Kidney glomerular epithelial cell (primary cell): ENCODE results near the gene PICK1.

Experiments used
- DNase-seq: peaks from one replicate; lab custom pipeline; 2025; lab: John Stamatoyannopoulos, UW

The PICK1 gene

DNA sequence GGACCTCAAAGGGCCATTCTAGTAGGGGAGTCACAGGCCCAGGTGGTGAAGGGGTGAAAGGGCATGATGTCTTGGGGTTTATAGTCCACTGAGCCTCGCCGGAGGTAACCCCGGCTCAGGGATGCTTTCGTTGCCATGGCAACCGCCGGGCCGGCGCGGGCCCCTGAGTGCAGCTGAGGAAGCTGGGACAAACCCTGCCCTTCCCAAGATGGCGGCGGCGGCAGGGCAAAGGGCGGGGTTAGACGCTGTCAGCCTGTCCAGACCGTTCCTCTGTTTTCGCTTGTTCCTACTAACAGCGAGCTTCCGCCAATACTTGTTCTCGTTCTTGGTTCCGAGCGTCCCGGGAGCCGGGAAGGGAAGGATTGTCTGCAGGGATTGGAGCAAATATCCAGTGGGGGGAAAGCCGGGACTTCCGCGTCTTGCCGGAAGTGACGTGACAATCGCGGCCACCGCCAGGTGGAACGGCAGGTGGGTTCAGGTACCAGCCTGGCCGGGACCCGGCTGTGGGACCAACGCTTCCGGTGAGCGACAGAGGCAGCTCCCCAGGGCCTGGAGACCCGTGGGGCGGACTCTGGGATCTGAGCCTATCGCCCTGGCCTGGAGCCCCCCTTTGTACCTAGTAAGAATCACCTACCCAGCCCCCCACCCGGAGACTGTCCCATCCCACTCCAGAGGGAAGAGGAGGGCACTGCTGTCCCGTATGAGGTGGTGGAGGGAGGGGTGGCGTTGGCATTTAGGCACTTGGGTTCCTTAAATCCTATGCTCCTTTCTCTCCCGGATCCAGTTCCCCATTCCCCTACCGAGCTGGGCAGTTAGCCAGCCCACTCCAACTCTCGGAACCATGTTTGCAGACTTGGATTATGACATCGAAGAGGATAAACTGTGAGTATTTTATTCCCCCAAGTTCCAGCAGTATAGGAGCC, at the start of gene PICK1:
PICK1 (plus strand) TSS at position 436 of the 923 bp plus-strand sequence; CDS start at position 842, 406 bp downstream.
- DNase-seq: peak; percentile 88

DNA sequence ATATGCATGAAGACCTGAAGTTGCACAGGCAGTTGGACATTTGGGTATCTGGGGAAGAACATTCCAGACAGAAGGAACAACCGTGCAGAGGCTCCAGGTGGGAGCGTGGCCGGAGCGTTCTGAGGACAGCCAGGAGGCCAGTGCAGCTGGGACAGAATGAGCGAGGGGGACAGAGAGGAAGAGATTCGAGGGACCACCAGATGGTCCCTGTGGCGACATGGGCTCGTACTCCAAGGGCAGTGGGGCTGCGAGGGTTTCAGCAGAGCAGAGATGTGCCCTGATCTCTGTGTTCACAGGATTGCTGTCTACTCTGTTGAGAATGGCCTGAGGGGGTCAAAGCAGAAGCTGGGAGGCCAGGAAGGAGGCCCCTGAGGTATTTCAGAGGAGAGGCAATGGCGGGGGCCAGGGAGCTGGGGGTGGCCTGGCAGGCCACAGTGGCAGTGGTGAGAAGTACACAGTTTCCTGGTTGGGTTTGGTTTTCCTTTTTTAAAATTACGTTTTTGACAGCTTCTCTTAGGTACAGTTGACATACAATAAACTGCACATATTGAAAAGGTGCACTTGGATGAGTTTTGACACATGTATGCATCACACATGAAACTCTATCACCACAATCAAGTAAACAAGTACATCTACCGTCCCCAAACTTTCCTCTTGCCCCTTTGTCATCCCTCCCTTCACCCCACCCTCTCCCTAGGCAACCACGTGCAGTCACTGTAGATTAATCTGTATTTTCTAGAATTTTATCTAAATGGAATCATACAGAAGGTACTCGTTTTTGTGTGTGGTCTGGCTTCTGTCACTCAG, 48.0 kb upstream of the PICK1 start:
- no peak for DNase-seq

- DNase-seq: no peak
Measured at GRCh38 chr22:38012604-38013072, 44.6 kb upstream of the PICK1 start.

GRCh38 chr22:38014083-38014482, 43.1 kb upstream of the PICK1 start:
- DNase-seq: no peak

GRCh38 chr22:38016182-38017151, 40.7 kb upstream of the PICK1 start:
- DNase-seq: no peak

DNA sequence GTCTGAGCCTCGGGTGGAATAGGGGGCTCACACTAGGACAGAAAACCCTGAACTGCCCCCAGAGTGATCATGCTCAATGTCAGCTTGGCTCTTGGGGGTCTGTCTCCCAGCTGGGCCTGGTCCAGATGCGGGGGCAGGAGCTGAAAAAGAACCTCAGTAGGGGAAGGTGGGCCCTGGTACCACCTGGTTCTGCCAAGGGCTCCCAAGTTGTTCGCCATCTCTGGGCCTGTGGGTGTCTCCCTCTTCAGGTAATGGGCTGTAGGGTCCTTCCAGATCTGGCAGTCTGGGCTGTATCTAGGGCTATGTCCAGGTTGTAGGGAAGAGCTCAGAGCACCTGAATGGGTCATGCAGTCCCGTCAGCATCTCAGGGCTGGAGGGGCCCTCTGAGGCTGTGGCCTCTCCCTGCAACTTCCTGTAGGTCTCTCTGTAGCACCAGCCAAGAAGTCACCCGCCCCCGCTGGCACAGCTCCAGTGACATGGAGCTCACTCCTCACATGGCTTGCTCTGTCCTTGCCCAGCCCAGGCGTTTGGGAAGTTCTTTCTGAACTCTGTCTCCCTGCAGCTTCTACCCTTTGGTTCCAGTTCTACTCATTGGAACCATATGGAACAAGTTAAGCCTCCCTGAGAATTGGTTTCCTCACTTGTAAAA, 39.8 kb upstream of the PICK1 start:
- no peak for DNase-seq

- DNase-seq: no peak
Measured at GRCh38 chr22:38017939-38018885, 39.0 kb upstream of the PICK1 start.

GRCh38 chr22:38018938-38019827, 38.0 kb upstream of the PICK1 start:
- DNase-seq: no peak

DNA sequence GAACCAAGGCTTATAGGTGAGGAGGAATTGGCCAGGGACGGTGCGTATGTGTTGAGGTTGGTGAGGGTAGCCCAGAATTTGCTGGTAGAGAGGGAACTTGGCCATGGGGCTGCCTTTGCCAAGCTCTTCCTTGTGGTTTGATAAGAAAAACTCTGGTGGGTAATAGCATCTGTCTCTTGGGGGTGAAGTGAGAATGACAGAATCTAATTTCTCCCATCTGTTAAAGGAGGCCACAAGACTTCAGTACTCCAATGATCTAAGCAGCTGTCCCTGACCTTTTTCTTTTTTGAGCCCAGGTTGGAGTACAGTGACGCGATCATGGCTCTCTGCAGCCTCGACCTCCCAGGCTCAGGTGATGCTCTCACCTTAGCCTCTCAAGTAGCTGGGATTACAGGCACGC, 36.0 kb upstream of the PICK1 start:
- no peak for DNase-seq

- DNase-seq: no peak
Measured at GRCh38 chr22:38023045-38023444, 34.2 kb upstream of the PICK1 start.

DNA sequence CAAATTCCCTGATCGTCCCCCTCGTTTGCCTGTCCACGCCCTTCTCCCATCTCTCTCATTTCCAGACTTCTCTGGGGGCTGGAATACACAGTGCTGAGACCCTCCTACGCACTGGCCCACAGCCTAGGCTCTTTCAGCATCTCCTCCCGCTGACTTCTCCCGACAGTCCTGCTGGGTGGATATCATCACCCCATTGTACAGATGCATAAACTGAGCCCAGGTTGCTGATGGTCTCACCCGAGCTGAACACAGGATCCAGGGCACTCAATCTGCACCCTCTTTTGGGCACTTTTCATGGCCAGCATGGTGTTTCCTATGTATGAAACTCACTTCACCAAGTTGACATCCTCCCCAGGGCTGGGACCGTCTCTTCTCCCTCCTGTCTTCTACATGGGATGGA, 31.7 kb upstream of the PICK1 start:
- DNase-seq: no peak

DNA sequence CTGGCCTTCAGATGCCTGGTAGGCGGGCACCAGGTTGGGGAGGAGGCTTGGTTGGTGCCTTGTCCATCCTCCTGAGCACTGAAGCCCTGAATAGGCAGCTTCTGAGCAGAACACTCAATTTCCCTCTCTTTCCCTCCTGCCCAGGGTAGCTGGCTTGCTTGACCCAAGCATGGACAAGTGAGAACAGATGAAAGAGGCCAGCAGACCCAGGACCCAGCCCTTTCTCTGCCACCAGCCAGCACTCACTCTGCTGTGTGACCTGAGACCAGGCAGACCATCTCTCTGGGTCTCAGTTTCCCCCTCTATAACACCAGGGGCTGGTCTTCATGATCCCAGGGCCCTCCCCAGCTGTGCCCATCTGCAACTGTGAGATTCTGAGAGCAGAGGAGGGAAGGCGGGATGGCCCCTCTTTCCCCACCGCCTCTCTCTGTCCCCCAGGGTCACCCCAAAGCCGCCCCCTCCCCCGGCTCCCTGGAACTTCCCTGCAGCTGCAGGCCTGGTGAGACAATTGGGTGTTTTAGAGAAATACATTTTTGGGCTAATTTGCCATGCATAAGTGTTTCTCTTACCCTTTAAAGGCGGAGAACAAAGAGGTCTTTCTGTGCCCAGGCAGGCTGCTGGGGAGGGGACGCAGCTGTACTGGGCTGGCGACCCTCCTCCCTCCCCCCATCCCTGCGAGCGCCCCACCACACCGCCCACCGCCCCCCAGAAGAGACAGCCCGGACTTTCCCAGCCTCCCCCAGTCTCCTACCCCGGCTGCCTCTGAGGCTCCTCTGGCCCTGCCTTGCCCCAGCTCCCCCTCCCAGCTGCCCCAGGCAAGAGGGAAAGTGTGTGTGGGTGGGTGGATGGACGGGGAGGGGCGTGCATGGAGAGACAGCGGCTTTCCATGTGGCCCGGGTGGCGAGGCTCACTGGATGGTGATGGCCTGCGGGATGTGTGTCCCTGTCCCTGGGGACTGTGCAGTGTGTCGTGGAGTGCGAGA, 30.8 kb upstream of the PICK1 start:
- DNase-seq: no peak

GRCh38 chr22:38027487-38027886, 29.7 kb upstream of the PICK1 start:
- no peak for DNase-seq

DNA sequence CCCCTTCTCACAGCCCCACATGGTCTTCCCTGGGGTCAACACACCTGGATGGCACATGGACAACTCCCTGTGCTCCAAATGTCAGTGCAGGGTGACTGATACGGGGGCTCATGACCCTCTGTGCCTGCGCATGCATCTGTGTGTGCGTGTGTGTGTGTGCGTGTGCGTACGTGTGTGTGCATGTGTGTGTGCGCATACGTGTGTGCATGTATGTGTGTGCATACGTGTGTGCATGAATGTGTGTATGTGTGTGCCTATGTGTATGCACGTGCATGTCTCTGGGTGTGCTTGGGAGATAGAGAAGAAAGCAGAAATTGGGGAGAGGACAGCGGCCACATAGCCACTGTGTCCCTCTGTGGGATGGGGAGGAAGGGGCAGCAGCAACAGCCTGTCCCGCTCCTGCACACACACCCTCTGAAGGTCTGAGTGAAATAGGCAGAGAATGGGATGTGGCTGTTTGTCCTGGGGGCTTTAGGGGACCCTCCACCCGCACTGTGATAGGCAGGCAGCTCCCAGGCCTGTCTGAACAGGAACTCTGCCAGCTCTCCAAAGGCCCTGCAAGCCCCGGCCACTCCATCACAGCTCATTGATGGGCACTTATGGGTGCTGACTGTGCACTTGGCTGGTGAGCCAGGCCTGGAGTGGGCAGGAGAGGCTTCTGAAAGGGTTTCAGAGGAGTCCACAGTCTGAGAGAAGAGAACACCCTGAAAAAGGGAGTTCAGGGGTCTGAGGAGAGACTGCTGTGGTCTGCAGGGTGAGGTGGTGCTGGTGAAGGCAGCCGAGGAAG, 28.7 kb upstream of the PICK1 start:
- no peak for DNase-seq

DNA sequence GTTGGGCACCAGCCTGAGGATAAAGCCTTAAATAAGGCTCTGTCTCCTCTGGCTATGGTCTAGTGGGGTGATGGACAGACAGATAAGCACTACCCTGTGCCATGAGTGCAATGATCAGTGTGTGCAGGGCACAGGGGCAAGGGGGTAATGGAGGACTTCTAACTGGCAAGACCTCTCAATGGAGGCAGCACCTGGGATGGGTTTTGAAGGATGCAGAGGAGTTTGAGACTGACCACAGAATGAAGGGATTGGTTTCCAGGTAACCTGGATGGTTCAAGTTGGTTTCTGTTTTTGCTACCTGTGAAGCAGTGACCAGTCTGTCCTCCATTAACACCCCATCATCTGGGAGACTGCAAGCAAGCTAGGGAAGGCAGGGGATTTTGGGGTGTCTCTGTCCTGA, 27.8 kb upstream of the PICK1 start:
- DNase-seq: no peak

DNA sequence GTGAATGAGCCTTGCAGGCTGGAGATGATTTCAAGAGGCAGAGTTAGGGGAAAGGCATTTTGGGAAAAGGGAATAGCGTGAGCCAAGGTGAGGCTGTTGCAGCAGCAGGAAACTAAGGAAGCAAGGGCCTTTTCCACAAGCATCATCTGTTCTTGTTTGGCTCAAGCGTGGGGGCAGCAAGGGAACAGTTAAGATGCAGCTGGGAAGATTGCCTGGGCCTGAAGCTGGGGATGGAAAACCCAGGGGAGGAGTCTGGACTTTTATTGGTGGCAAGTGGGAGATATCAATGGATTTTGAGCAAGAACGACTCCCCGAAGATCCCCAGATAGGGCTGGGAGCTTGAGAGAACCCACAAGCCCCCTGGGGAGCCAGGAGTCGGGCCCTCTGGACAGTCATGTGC, 27.3 kb upstream of the PICK1 start:
- no peak for DNase-seq
